ENCODE measurements around the gene SEMA3D.
"Not testable (repeated sequence)": the region's sequence is repeated elsewhere in the genome, so short reads cannot be mapped to it uniquely, and the experiment has no call there.

The SEMA3D gene

GRCh38 chr7:85022064-85022697 is 164.7 kb downstream of the SEMA3D start:
- no peak for DNase-seq

DNA sequence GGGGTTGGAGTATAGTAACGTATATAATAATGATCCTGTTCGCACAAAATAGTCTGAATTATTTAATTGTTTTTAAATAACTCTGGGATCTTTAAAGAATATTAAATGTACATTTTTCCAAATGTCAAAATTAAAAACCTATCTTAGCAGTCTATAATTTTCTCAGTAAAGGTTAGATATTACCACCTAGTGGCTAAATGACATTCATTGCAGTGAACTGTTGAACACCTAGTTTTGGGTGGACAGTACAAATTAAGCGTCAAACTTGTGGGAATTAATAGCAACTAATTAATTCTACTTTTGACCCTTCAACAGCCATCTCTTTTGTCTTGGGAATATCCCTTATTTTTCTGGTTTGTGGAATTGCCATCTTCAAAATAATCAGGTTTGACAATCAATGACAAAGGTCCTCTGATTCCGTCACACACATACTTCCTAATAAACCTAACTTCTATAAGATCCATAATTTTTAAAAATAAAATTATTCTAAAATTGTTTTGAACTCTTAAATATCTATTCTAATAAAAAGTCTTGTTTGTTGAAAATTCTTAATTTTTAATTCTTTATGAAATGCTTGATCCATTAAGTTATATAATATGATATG is 165.7 kb downstream of the SEMA3D start:
- DNase-seq: no peak

DNA sequence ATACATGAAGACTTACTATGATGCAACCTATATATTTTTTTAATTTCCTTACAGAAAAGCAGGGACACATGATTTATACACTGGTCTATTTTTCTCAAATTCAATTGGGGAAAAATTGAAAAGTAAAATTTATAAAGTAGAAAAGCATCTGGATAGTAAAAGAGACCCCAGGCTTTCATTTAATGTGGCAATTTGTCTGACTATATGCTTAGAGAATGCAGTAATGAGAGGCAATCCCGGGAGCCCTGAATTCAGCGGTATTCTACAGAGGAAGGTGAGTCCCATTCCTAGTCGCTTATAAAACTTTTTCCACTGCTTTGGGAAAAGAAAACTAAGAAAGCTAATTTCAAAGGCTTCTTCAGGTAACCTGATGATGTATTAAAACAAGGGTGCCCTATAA is 167.1 kb downstream of the SEMA3D start:
- no peak for DNase-seq

DNA sequence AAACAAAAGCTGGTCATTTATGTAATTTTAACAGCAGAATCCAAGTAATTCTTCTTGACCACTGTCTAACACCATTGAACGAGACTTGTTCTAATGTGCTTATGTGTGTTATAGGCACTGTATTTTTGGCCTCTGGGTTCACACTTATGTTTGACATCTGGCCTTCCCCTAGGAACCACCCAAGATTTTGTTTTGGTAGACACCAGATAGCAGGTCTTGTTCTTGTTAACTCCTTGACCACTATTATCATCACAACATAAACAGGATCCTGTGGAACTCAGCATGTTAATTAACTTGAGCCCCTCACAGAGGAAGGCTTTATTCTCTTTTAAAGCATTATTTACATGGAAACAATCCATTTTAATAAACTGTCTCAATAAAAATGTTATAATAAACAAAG is 167.7 kb downstream of the SEMA3D start:
- DNase-seq: no peak

DNA sequence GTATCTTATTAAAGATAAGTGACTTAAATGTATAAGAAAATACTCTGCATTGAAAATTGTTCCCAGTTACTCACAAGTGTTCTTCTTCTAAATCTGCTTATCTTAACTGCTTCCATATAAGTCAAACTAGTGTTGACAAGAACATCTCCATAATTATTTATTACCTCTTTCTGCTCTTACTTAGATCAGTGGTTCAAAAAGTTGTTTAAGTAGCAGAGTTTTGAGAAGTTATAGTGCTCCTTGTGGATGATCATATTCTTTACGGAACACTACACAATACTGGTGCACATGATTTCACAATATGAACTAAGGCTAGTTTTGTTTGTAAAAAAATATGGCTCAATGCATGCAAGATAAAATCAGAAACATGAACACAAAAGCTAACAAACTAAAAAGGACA is 168.4 kb downstream of the SEMA3D start:
- no peak for DNase-seq

DNA sequence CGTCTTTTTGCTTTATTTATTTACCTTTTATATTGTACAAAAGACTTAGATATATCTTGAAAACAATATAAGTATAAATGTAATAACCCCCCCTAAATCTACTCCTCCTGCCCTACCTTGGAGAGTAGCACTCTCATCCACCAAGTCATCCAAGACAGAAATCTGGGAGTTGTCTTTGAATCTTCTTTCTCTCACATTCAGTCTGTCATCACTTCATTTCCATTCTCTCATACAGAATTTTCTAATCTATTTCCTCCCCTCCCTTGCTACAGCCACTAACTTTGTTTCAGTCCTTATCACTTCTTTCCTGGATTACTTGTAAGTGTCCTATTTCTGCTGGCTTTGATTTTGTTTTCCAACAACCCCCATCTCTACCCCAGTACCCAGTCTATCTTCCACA is 170.6 kb downstream of the SEMA3D start:
- no peak for DNase-seq

DNA sequence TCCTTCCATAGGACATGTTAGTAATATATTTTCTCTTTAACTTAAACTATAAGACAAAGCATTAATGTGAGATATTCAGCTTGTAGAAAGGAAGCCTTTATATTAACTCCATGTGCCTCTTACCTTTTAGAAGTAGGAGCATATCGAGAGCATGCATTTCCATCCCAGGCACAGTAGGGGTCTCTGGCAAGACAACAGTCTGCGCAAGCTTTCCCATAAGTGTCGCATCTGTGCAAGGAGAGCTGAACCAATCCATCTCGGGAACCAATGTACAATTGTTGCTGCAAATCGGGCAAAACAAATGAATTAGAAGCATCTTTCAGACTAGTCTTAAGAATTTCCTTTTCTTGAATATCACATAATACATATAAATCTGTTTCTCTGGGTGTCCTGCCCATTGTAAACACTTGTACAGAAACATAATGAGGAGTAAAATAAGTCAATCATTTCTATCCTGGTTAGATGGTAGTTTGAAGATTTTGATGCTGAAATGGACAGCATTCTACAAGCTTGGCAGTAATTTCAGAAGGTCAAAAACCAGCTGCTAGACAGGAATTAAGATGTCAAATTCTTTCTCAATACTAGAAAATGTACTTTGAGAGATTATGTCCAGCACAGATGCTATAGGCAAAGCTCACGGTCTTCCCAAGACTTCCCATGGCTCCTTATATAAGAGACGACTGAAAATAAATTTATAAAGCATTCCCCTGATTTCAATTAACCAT is 171.8 kb downstream of the SEMA3D start:
- DNase-seq: no peak

DNA sequence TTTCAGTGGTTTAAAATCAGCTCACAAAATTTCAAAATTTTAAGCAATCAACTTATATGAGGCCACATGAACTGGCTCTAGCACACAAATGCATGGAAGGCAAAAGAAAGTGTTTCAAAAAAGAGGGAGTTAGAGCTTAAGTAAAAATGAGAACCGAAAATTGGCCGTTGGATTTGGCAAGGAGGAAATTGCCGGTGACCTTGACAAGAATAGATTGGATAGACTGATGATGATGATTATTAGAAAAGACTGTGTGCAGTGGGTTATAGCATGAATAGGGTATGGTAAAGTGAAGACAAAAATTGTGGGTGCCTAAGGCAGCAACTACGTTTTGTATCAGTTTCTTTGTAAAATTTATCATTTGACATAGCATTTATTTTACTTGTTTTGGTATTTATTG is 175.7 kb downstream of the SEMA3D start:
- no peak for DNase-seq

DNA sequence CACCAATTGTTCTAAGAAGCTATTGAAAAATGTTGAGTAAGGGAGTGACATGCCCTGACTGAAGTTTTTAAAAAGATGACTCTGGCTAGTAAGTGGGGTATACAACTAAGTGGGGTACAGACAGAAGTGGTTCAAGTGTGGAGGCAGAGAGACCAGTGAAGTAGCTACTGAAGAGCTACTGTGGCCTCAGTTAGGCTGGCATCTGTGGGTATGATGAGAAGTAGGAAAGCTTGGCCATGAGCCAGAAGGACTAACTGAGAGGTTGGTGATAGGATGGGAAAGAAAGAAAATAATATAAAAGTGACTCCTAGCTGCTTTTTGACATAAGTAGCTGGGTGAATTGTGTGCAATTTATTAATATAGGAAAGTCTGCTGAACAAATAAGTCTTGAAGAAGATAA is 176.6 kb downstream of the SEMA3D start:
- no peak for DNase-seq

GRCh38 chr7:85006754-85007153 is 180.1 kb downstream of the SEMA3D start:
- DNase-seq: no peak

DNA sequence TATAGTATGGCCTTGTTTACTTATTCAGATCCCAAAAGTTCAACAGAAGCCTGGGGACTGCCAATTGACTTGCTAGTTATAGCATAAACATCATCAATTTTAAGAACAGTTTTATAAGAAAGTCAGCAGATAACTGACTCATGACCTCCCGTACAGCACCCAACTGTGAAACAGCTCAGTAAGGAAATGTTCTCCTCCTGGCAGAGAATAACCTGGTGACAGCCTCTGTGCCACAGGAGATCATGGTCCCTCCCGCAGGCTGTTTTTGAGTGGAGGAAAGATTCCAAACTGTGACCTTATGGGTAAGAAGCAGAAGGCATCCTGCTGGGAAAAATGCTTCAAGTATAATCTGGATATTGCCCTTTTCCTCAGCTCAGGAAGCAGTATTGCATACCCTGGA is 182.5 kb downstream of the SEMA3D start:
- no peak for DNase-seq

GRCh38 chr7:85001495-85002345 is 185.1 kb downstream of the SEMA3D start:
- DNase-seq: no peak

- DNase-seq: peak; percentile 17
These were observed 186.0 kb downstream of the SEMA3D start for GRCh38 chr7:85000735-85001350.

DNA sequence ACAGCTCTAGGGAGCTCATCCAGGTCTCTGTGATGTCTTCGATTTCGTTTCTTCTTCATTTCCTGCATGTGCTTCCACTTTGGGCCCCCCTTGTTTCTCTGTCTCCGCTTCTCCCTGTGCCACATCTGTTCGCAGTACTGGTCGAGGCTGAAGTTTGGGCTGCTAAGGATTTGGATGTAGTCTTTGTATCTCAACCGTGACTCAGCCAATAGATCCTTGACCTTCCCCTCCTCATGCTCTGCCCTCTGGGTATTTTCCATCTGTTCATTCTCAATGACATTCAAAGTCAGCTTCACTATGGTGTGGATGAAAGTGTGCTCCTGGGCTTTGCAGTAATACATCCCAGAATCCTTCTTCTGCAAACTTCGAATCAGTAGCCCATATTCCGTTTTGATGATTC is 187.4 kb downstream of the SEMA3D start:
- no peak for DNase-seq

- DNase-seq: no peak
These were observed 188.2 kb downstream of the SEMA3D start for GRCh38 chr7:84998665-84999064.

GRCh38 chr7:84997626-84998025 is 189.2 kb downstream of the SEMA3D start:
- no peak for DNase-seq

GRCh38 chr7:84992954-84993353 is 193.9 kb downstream of the SEMA3D start:
- DNase-seq: not testable (repeated sequence)

DNA sequence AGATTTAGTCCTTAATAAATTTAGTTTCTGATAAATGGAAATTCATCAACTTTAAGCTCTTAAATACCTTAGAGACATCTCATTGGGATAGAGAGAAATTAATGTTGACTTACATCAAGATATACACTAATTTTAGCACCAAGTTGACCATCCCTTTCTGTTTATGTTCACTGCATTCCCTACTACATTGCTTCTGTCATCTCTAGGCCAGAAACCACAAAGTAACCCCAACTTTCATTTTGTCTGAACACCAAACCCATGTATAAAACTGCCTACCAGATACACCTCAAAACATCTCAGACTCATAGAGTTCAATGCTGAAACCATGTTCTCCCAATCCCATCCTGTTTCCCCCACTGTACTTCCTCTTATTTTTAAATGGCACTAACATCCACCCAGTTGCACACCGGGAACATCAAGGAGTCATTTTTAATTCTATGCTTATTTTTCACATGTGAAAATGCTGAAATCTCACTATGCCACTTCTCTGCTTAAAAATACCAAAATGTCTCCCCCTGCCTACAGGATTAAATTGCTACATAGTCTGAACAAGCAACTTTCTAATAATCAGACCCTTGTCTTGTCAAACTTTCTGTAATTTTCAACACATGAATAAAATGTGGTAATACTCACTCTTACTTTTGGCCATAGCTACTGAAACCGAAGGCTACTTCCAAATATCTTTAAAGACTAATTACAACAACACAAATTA is 201.6 kb downstream of the SEMA3D start:
- no peak for DNase-seq

- DNase-seq: no peak
These were observed 204.7 kb downstream of the SEMA3D start for GRCh38 chr7:84982199-84982598.

- no peak for DNase-seq
These were observed 205.5 kb downstream of the SEMA3D start for GRCh38 chr7:84981055-84981976.

- no peak for DNase-seq
These were observed 211.2 kb downstream of the SEMA3D start for GRCh38 chr7:84975586-84976185.

Measured in NCI-H2029 (cell line).